PC-3 (cell line): Measurements from ENCODE around the gene BICRAL.

Experiments used
- CTCF ChIP-seq: fragments of 300-600 bp; sonication (generic); conservative IDR thresholded peaks from 2 replicates; pipeline ENCODE4 v1.5.1; 2017; ENCODE audit warnings: antibody characterized with exemption, low read depth, mild to moderate bottlenecking, low read length
- EZH2 ChIP-seq: fragments of 300-600 bp; sonication (generic); IDR thresholded peaks from one replicate; pipeline ENCODE4 v1.6.1; 2017; ENCODE audit warnings: antibody characterized with exemption, mild to moderate bottlenecking, low read length; ENCODE audit not compliant: unreplicated experiment
- EZH2phosphoT487 ChIP-seq: fragments of 300-600 bp; sonication (generic); IDR thresholded peaks from 2 replicates; pipeline ENCODE4 v1.6.1; 2018; ENCODE audit warnings: mild to moderate bottlenecking, antibody characterized with exemption, low read length, borderline replicate concordance

DNA sequence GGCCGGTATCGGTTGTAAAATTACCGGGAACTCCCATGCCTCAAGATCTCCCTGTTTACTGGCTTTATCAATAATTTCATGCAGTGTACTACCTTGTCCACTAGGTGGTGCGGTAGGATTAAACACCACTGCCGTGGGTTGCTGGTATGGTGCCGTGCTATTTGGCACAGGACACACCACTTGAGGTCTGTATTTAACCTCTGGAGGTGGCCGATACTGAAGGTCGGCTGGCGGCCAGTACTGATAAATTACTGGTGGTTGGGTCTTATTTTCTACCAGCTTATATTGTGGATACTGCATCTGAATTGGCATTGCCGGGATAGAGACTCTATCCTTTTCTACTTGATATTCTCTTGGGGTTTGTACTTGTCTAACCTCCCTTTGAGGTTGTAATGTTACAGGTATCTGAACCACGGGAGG is 119.7 kb downstream of the BICRAL start:
- TF ChIP-seq CTCF = peak; percentile 89
- TF ChIP-seq EZH2phosphoT487 = no peak
- TF ChIP-seq EZH2 = no peak
